Gastrocnemius medialis (tissue), 4 donors: ENCODE results near the gene ENSA. TPM values are rescaled to one million over a fixed set of nuclear protein-coding genes. Genes with fewer than 3 reads are reported as not detected.
"Not testable (repeated sequence)": the region's sequence is repeated elsewhere in the genome, so short reads cannot be mapped to it uniquely, and the experiment has no call there.

Experiments used
- ATAC-seq, 2 donors: fragments of 150-250 bp; one replicate each; pipeline ENCODE4 v1.9.1; 2016
- DNase-seq, 2 donors: peaks; one replicate each; pipeline ENCODE4 v3.0.0-alpha.2; 2019
- H3K27ac ChIP-seq, 4 donors: fragments of 200-600 bp; sonication (generic); 1 replicate in 1 of 4; 2 replicates in 3 of 4; pipeline ENCODE4 v1.5.1; 2016 to 2018; ENCODE audit warnings: mild to moderate bottlenecking in 2 of 4, moderate library complexity in 1 of 4
- H3K27me3 ChIP-seq, 3 donors: fragments of 200-600 bp; sonication (generic) in 2 of 3; 1 replicate in 1 of 3; 2 replicates in 2 of 3; pipeline versions ENCODE4 v1.5.1 to v1.6.0; 2016 to 2019; ENCODE audit warnings: mild to moderate bottlenecking in 1 of 3, moderate library complexity in 1 of 3
- H3K36me3 ChIP-seq, 2 donors: fragments of 200-600 bp; sonication (generic) in 1 of 2; one replicate each; pipeline ENCODE4 v1.5.1; 2017 to 2018
- H3K4me1 ChIP-seq, 2 donors: fragments of 200-600 bp; sonication (generic) in 1 of 2; one replicate each; pipeline ENCODE4 v1.5.1; 2016 to 2017; ENCODE audit warnings: mild to moderate bottlenecking in 2 of 2
- H3K4me3 ChIP-seq, 4 donors: fragments of 200-600 bp; sonication (generic) in 3 of 4; 1 replicate in 1 of 4; 2 replicates in 3 of 4; pipeline ENCODE4 v1.5.1; 2016 to 2019; ENCODE audit warnings: mild to moderate bottlenecking in 2 of 4
- H3K9me3 ChIP-seq, 3 donors: fragments of 200-600 bp; sonication (generic) in 2 of 3; 1 replicate in 1 of 3; 2 replicates in 2 of 3; pipeline ENCODE4 v1.5.1; 2016 to 2019
- CTCF ChIP-seq, 5 experiments: fragments of 450-650 bp in 3 of 5; fragments of 200-600 bp in 2 of 5; sonication (generic) in 2 of 5; IDR thresholded peaks in 4 of 5; conservative IDR thresholded peaks in 1 of 5; 1 replicate in 4 of 5; 2 replicates in 1 of 5; pipeline ENCODE4 v1.5.1; 2016 to 2019; ENCODE audit warnings: antibody characterized with exemption in 5 of 5, mild to moderate bottlenecking in 3 of 5, moderate library complexity in 3 of 5
- POLR2A ChIP-seq, 2 donors: fragments of 450-650 bp; IDR thresholded peaks; one replicate each; pipeline ENCODE4 v1.6.1; 2017; ENCODE audit warnings: antibody characterized with exemption in 2 of 2, mild to moderate bottlenecking in 2 of 2, moderate library complexity in 2 of 2
- in situ Hi-C, 4 donors: fragments of 200-750 bp; cut with MboI; loops; one replicate each; pipeline versions ENCODE4 v1.15.0 to v1.8.0; 2017; ENCODE audit warnings: low sequenced_read_pairs in 4 of 4
- intact Hi-C: fragments of 100-400 bp; cut with DNase I; formaldehyde crosslinking; loops from one replicate; pipeline ENCODE4 v1.15.1; 2023; ENCODE audit warnings: low total_unique reads
- total RNA-seq, 4 donors: library from RNA; depleted of rRNA; stranded (reverse); fragments of >200 nt; gene quantifications; one replicate each; pipeline versions ENCODE4 v1.1.0 to v1.2.3, GENCODE V29; 2016

Gene ENSA
- total RNA-seq, 4 donors from 2014 or later = 164 to 302 (median 219) TPM

DNA sequence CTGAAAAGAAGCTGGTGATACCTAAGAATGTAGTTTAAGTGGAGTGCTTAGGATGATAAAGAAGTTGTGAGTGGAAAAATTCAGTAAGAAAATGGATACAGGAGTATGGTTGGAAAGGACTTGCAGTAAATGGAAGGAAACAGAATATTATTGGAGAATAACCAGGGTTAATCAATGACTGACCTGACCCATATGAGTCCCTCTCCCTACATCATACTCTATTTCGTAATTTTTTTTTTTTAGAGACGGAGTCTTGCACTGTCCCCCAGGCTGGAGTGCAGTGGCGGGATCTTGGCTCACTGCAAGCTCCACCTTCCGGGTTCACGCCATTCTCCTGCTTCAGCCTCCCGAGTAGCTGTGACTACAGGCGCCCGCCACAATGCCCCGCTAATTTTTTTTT is 33.4 kb upstream of the ENSA start:
- H3K4me3 ChIP-seq = no peak overlapping the region
- in situ Hi-C loops = no loop called here
- no peaks in the 10 kb centered on the region for H3K9me3 ChIP-seq
- intact Hi-C loops = no loop called here
- DNase-seq (no peak), ATAC-seq (no peak)
- H3K27ac ChIP-seq = no peak overlapping the region
- H3K36me3 ChIP-seq = peaks cover 0 to 33% of the 10 kb centered on the region in 2 donors
- H3K27me3 ChIP-seq = no peaks in the 10 kb centered on the region
- no peak for TF ChIP-seq CTCF (IDR thresholded peaks at IDR 0.05 in 4 of 5, conservative IDR thresholded peaks at IDR 0.05 in 1 of 5)
- TF ChIP-seq POLR2A (IDR thresholded peaks at IDR 0.05) = no peak
- peaks cover 5 to 6% of the 10 kb centered on the region in 2 donors for H3K4me1 ChIP-seq

- no peak overlapping the region for H3K27ac ChIP-seq
- H3K4me3 ChIP-seq = no peak overlapping the region
- TF ChIP-seq CTCF (IDR thresholded peaks at IDR 0.05 in 4 of 5, conservative IDR thresholded peaks at IDR 0.05 in 1 of 5) (no peak), POLR2A (IDR thresholded peaks at IDR 0.05) (no peak)
- in situ Hi-C loops = no loop called here
- H3K36me3 ChIP-seq = peaks cover 0 to 43% of the 10 kb centered on the region in 2 donors
- H3K9me3 ChIP-seq = no peaks in the 10 kb centered on the region
- no peaks in the 10 kb centered on the region for H3K27me3 ChIP-seq
- DNase-seq (no peak), ATAC-seq (no peak)
- intact Hi-C loops = no loop called here
- H3K4me1 ChIP-seq = no peaks in the 10 kb centered on the region
These were observed 31.7 kb upstream of the ENSA start for GRCh38 chr1:150661156-150661555.

DNA sequence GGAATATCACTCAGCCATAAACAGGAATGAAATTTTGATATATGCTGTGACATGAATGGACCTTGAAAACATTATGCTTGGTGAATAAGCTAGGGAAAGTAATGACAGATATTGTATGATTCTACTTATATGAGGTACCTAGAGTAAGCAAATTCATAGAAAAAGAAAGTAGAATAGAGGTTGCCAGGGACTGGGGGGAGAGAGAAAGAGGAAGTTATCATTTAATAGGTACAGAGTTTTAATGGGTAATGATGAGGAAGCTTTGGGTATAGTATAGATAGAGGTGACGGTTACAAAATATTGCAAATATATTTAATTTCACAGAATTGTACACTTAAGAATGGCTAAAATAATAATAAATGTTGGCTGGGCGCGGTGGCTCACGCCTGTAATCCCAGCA is 31.2 kb upstream of the ENSA start:
- Histone ChIP-seq H3K27me3 (no peaks in the 10 kb centered on the region), H3K9me3 (no peaks in the 10 kb centered on the region), H3K4me3 (no peak overlapping the region), H3K27ac (no peak overlapping the region), H3K4me1 (no peaks in the 10 kb centered on the region), H3K36me3 (peaks cover 0 to 43% of the 10 kb centered on the region in 2 donors)
- no peak for ATAC-seq
- in situ Hi-C loops = no loop called here
- TF ChIP-seq POLR2A (IDR thresholded peaks at IDR 0.05) (no peak), CTCF (IDR thresholded peaks at IDR 0.05 in 4 of 5, conservative IDR thresholded peaks at IDR 0.05 in 1 of 5) (no peak)
- intact Hi-C loops = no loop called here
- no peak for DNase-seq

- peaks cover 0 to 33% of the 10 kb centered on the region in 2 donors for H3K36me3 ChIP-seq
- H3K4me3 ChIP-seq, H3K4me1 ChIP-seq, DNase-seq, ATAC-seq, intact Hi-C loops, H3K27ac ChIP-seq, in situ Hi-C loops, H3K27me3 ChIP-seq, H3K9me3 ChIP-seq: not testable (repeated sequence)
These were observed 27.7 kb upstream of the ENSA start for GRCh38 chr1:150657064-150657463.

DNA sequence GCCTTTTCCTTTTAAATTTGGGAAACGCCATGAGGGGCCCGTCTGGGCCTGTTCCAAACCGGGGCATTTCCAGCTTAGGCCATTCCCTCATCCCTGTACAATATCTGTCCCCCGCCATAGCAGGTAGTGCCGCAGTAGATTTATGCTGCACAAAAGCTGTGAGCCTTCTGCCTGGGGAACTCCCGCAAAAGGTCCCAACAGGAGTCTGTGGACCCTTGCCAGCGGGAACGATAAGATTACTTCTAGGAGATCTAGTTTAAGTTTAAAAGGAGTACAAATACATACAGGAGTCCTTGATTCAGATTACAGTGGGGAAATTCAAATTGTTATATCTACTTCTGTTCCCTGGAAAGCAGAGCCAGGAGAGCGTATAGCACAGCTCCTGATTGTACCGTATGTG is 25.2 kb upstream of the ENSA start:
- in situ Hi-C loops, ATAC-seq, H3K27ac ChIP-seq: not testable (repeated sequence)

GRCh38 chr1:150650193-150650592 is 20.8 kb upstream of the ENSA start:
- intact Hi-C loops (no loop called here), in situ Hi-C loops (no loop called here)
- no peaks in the 10 kb centered on the region for H3K9me3 ChIP-seq
- H3K4me3 ChIP-seq = no peak overlapping the region
- H3K27me3 ChIP-seq = no peaks in the 10 kb centered on the region
- TF ChIP-seq POLR2A (IDR thresholded peaks at IDR 0.05) (no peak), CTCF (IDR thresholded peaks at IDR 0.05 in 4 of 5, conservative IDR thresholded peaks at IDR 0.05 in 1 of 5) (no peak)
- peaks cover 0 to 37% of the 10 kb centered on the region in 2 donors for H3K36me3 ChIP-seq
- ATAC-seq = no peak
- H3K27ac ChIP-seq = no peak overlapping the region
- no peak for DNase-seq
- H3K4me1 ChIP-seq = no peaks in the 10 kb centered on the region

More for the DNA sequence above, 25.2 kb upstream of the ENSA start:
- DNase-seq, H3K9me3 ChIP-seq, intact Hi-C loops, H3K4me3 ChIP-seq, H3K27me3 ChIP-seq, H3K4me1 ChIP-seq: not testable (repeated sequence)
- peaks cover 0 to 11% of the 10 kb centered on the region in 2 donors for H3K36me3 ChIP-seq
